Endothelial cell of umbilical vein (primary cell): ENCODE measurements around the gene ATF5. TPM values are rescaled to one million over a fixed set of nuclear protein-coding genes. Genes with fewer than 3 reads are reported as not detected.

Experiments
- BruUV-seq: library from RNA; stranded (reverse); fragments of 400-500 nt; replicated peaks from 2 replicates; lab custom pipeline; 2021; lab: Mats Ljungman, UMichigan
- CTCF ChIA-PET: fragments of 300-600, 350-600 bp; sonication (Branson Sonifier 250); formaldehyde crosslinking; loops from one replicate; lab custom pipeline; 2021; ENCODE audit warnings: antibody characterized with exemption, inconsistent platforms; lab: Charles Lee
- POLR2A ChIA-PET: fragments of 300-600, 350-600 bp; sonication (Branson Sonifier 250); formaldehyde crosslinking; loops from one replicate; lab custom pipeline; 2021; ENCODE audit warnings: antibody characterized with exemption, inconsistent platforms; lab: Charles Lee
- DNase-seq: peaks from one replicate; pipeline ENCODE4 v3.0.0-alpha.2; 2011; ENCODE audit warnings: low read depth, low spot score
- FAIRE-seq: peaks from 2 replicates; lab custom pipeline; 2011; peaks lifted over from hg19 to GRCh38; lab: Jason Lieb, UNC
- H2AFZ ChIP-seq: 2 replicates; pipeline ENCODE4 v1.6.0; 2012; ENCODE audit warnings: low read depth, low read length, control low read depth, inconsistent platforms
- H3K27ac ChIP-seq: 2 replicates; pipeline ENCODE4 v1.5.1; 2011; ENCODE audit warnings: low read depth, mild to moderate bottlenecking, control low read depth, low read length, moderate library complexity; ENCODE audit not compliant: insufficient read depth
- H3K27me3 ChIP-seq, 2 experiments: 2 replicates each; pipeline versions ENCODE4 v1.6.0 to v1.6.1; 2011; ENCODE audit warnings: low read length in 2 of 2, mixed read lengths in 1 of 2; ENCODE audit not compliant: control insufficient read depth in 2 of 2, insufficient read depth in 2 of 2
- H3K36me3 ChIP-seq, 2 experiments: 2 replicates in 1 of 2; 3 replicates in 1 of 2; pipeline ENCODE4 v1.5.1; 2011; ENCODE audit warnings: low read length in 2 of 2, mild to moderate bottlenecking in 1 of 2, moderate library complexity in 1 of 2; ENCODE audit not compliant: control insufficient read depth in 2 of 2, insufficient read depth in 2 of 2; ENCODE audit errors: extremely low read depth in 1 of 2
- H3K4me1 ChIP-seq: 3 replicates; pipeline ENCODE4 v1.5.1; 2011; ENCODE audit warnings: mild to moderate bottlenecking, low read length; ENCODE audit not compliant: control insufficient read depth, insufficient read depth; ENCODE audit errors: extremely low read depth
- H3K4me2 ChIP-seq: 2 replicates; pipeline ENCODE4 v1.6.1; 2011; ENCODE audit warnings: low read length, control low read depth, mixed read lengths; ENCODE audit not compliant: insufficient read depth
- H3K4me3 ChIP-seq, 3 experiments: fragments of 200-600 bp in 1 of 3; sonication (generic), shearing (Covaris generic) in 1 of 3; replicated peaks in 1 of 3; 2 replicates each; pipeline ENCODE4 v1.5.1; 2011 to 2016; ENCODE audit warnings: control low read depth in 3 of 3, low read length in 3 of 3, mild to moderate bottlenecking in 2 of 3, inconsistent platforms in 1 of 3, low read depth in 1 of 3, moderate library complexity in 1 of 3; ENCODE audit not compliant: insufficient read depth in 1 of 3
- H3K79me2 ChIP-seq: 2 replicates; pipeline ENCODE4 v1.6.0; 2012; ENCODE audit warnings: low read length, inconsistent platforms; ENCODE audit not compliant: control insufficient read depth, insufficient read depth
- H3K9ac ChIP-seq: replicated peaks from 2 replicates; pipeline ENCODE3; 2011; ENCODE audit warnings: low read length, control low read depth; ENCODE audit not compliant: insufficient read depth; ENCODE audit errors: extremely low read depth
- H3K9me1 ChIP-seq: replicated peaks from 3 replicates; pipeline ENCODE4 v1.6.0; 2011; ENCODE audit warnings: mild to moderate bottlenecking, low read length; ENCODE audit not compliant: control insufficient read depth, insufficient read depth; ENCODE audit errors: extremely low read depth
- H3K9me3 ChIP-seq: replicated peaks from 2 replicates; pipeline ENCODE4 v1.5.1; 2012; ENCODE audit warnings: low read length, inconsistent platforms; ENCODE audit not compliant: control insufficient read depth, insufficient read depth
- H4K20me1 ChIP-seq: replicated peaks from 2 replicates; pipeline ENCODE3; 2011; ENCODE audit warnings: mild to moderate bottlenecking, low read length; ENCODE audit not compliant: control insufficient read depth, insufficient read depth; ENCODE audit errors: extremely low read depth
- EZH2 ChIP-seq: IDR thresholded peaks from 2 replicates; pipeline ENCODE4 v1.6.1; 2012; ENCODE audit warnings: borderline replicate concordance, low read depth, mild to moderate bottlenecking, moderate library complexity, low read length, inconsistent platforms; ENCODE audit not compliant: severe bottlenecking
- FOS ChIP-seq: IDR thresholded peaks from 2 replicates; pipeline ENCODE4 v1.6.1; 2011; ENCODE audit warnings: mild to moderate bottlenecking, low read length, moderate library complexity, borderline replicate concordance; ENCODE audit not compliant: insufficient read depth
- GATA2 ChIP-seq: IDR thresholded peaks from 2 replicates; pipeline ENCODE4 v1.7.0; 2011; ENCODE audit warnings: low read depth, mild to moderate bottlenecking, moderate library complexity, mixed read lengths, low read length; ENCODE audit not compliant: insufficient read length, insufficient read depth
- JUN ChIP-seq: IDR thresholded peaks from 2 replicates; pipeline ENCODE4 v1.6.1; 2011; ENCODE audit warnings: borderline replicate concordance, low read depth; ENCODE audit not compliant: insufficient read length, insufficient read depth
- MYC ChIP-seq: IDR thresholded peaks from one replicate; pipeline ENCODE4 v1.6.1; 2011; ENCODE audit warnings: mild to moderate bottlenecking, low read depth, low read length
- POLR2A ChIP-seq: IDR thresholded peaks from 2 replicates; pipeline ENCODE4 v1.6.1; 2012; ENCODE audit warnings: low read depth, mild to moderate bottlenecking, control low read depth, low read length
- POLR2AphosphoS5 ChIP-seq: IDR thresholded peaks from 2 replicates; pipeline ENCODE4 v1.6.1; 2012; ENCODE audit warnings: low read depth, mild to moderate bottlenecking, control low read depth, low read length, moderate library complexity; ENCODE audit not compliant: insufficient read depth
- dilution Hi-C: fragments of 300-500 bp; cut with MboI; formaldehyde crosslinking; loops from one replicate; pipeline ENCODE4 v1.15.0; 2019; ENCODE audit warnings: low sequenced_read_pairs; ENCODE audit not compliant: extremely low pct_ligation_motif_present
- intact Hi-C: fragments of 100-400 bp; cut with micrococcal nuclease; formaldehyde crosslinking; loops from one replicate; pipeline ENCODE4 v1.10.0; 2022
- polyA plus RNA-seq, 4 experiments: library from polyadenylated mRNA; depleted of rRNA in 3 of 4; stranded (reverse) in 3 of 4; unstranded in 1 of 4; fragments of >200 nt; gene quantifications; 2 replicates each; pipeline versions ENCODE4 v1.2.1 to v1.2.3, GENCODE V29; 2011 to 2012; ENCODE audit warnings: missing spikeins in 1 of 4
- total RNA-seq: library from RNA; stranded (reverse); gene quantifications from 2 replicates; pipeline ENCODE4 v1.2.3, GENCODE V29; 2021
- TF ChIP-seq, protein P1 (sequence below): IDR thresholded peaks from 2 replicates; pipeline ENCODE4 v1.6.1; 2011; ENCODE audit not compliant: insufficient read depth, insufficient read length
- TF ChIP-seq, protein P2 (sequence below), 2 donors: IDR thresholded peaks; 1 replicate in 1 of 2; 2 replicates in 1 of 2; pipeline ENCODE4 v1.5.1; 2011; ENCODE audit warnings: low read length in 2 of 2, mild to moderate bottlenecking in 2 of 2, moderate library complexity in 2 of 2, control low read depth in 1 of 2, inconsistent platforms in 1 of 2, low read depth in 1 of 2; ENCODE audit not compliant: insufficient read depth in 1 of 2; ENCODE audit errors: extremely low read depth in 1 of 2

The ATF5 gene
- total and polyA plus RNA-seq, 2 donors (not counting 3 experiments of a cell fraction or from before 2014, with no cell fraction given) = 23.2 to 46.0 TPM

GRCh38 chr19:49888510-49888824 is 40.5 kb upstream of the ATF5 start:
- ChIA-PET CTCF (no interaction called here), POLR2A (no interaction called here)
- dilution Hi-C loops (no loop called here), intact Hi-C loops (no loop called here)
- BruUV-seq = no TSS peak
- Histone ChIP-seq H3K9ac (no peak overlapping the region), H2AFZ (no peak overlapping the region), H3K27ac (no peak overlapping the region), H3K9me1 (no peaks in the 10 kb centered on the region), H3K79me2 (no peaks in the 10 kb centered on the region), H3K36me3 (peaks cover 9 to 13% of the 10 kb centered on the region in 2 experiments), H3K4me1 (peaks cover 3% of the 10 kb centered on the region), H3K4me2 (no peak overlapping the region), H3K9me3 (no peaks in the 10 kb centered on the region), H3K27me3 (no peaks in the 10 kb centered on the region), H4K20me1 (no peaks in the 10 kb centered on the region), H3K4me3 (no peak overlapping the region)
- TF ChIP-seq EZH2 (no peak), POLR2AphosphoS5 (no peak), GATA2 (no peak), FOS (no peak), POLR2A (no peak), MYC (no peak), JUN (no peak)
- TF ChIP-seq, protein P1, sequence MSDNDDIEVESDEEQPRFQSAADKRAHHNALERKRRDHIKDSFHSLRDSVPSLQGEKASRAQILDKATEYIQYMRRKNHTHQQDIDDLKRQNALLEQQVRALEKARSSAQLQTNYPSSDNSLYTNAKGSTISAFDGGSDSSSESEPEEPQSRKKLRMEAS = no peak
- TF ChIP-seq, protein P2, sequence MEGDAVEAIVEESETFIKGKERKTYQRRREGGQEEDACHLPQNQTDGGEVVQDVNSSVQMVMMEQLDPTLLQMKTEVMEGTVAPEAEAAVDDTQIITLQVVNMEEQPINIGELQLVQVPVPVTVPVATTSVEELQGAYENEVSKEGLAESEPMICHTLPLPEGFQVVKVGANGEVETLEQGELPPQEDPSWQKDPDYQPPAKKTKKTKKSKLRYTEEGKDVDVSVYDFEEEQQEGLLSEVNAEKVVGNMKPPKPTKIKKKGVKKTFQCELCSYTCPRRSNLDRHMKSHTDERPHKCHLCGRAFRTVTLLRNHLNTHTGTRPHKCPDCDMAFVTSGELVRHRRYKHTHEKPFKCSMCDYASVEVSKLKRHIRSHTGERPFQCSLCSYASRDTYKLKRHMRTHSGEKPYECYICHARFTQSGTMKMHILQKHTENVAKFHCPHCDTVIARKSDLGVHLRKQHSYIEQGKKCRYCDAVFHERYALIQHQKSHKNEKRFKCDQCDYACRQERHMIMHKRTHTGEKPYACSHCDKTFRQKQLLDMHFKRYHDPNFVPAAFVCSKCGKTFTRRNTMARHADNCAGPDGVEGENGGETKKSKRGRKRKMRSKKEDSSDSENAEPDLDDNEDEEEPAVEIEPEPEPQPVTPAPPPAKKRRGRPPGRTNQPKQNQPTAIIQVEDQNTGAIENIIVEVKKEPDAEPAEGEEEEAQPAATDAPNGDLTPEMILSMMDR (IDR thresholded peaks at IDR 0.05; ENCODE audit: extremely low read depth in 1 of 2, insufficient read depth in 1 of 2, low read depth in 1 of 2, low read length in 2 of 2) = no peak
- no peak for FAIRE-seq
- no peak for DNase-seq
